Activated T-cell treated with anti-CD3 and anti-CD28 coated beads, Interleukin-2, amount 50 U/mL, for 48 hours (primary cell): ENCODE results near the gene ICAM2.
A peak's percentile ranks its signal among the peaks of the same experiment; 100 is the strongest.

Experiments
- DNase-seq, 2 experiments: peaks; one replicate each; pipeline ENCODE4 v3.0.0-alpha.2; 2020

The ICAM2 gene

GRCh38 chr17:64042700-64043485, 22.5 kb upstream of the ICAM2 start:
- no peak for DNase-seq

GRCh38 chr17:64041912-64042311, 21.5 kb upstream of the ICAM2 start:
- DNase-seq, result no peak

- no peak for DNase-seq
Measured at GRCh38 chr17:64040206-64040605, 19.8 kb upstream of the ICAM2 start.

- DNase-seq, result no peak
Measured at GRCh38 chr17:64039106-64039400, 18.6 kb upstream of the ICAM2 start.

- no peak for DNase-seq
Measured at GRCh38 chr17:64038331-64039105, 18.1 kb upstream of the ICAM2 start.

GRCh38 chr17:64037802-64038201, 17.4 kb upstream of the ICAM2 start:
- no peak for DNase-seq

- DNase-seq, result no peak
Measured at GRCh38 chr17:64037180-64037579, 16.7 kb upstream of the ICAM2 start.

- no peak for DNase-seq
Measured at GRCh38 chr17:64036198-64036922, 15.9 kb upstream of the ICAM2 start.

GRCh38 chr17:64032081-64032480, 11.6 kb upstream of the ICAM2 start:
- DNase-seq, result no peak

- peak; percentile 73 to 79 for DNase-seq
Measured at GRCh38 chr17:64028874-64029464, 8.5 kb upstream of the ICAM2 start.

- DNase-seq, result peak; percentile 89 to 91
Measured at GRCh38 chr17:64025732-64026294, 5.4 kb upstream of the ICAM2 start.

- DNase-seq, result peak; percentile 67 to 71
Measured at GRCh38 chr17:64024781-64025731, 4.6 kb upstream of the ICAM2 start.

- no peak for DNase-seq
Measured at GRCh38 chr17:64024215-64024654, 3.8 kb upstream of the ICAM2 start.

GRCh38 chr17:64022611-64023063, 2.2 kb upstream of the ICAM2 start:
- DNase-seq, result peak; percentile 36 to 43

- DNase-seq, result peak; percentile 23 to 24
Measured at GRCh38 chr17:64019551-64019961, 877 bp downstream of the ICAM2 start.

- no peak for DNase-seq
Measured at GRCh38 chr17:64017381-64017980, 3.0 kb downstream of the ICAM2 start.

- DNase-seq, result no peak
Measured at GRCh38 chr17:64016974-64017373, 3.5 kb downstream of the ICAM2 start.

- DNase-seq, result peak in 1 of 2 experiments; percentile 22
Measured at GRCh38 chr17:64016231-64016784, 4.1 kb downstream of the ICAM2 start.

GRCh38 chr17:64015447-64015846, 5.0 kb downstream of the ICAM2 start:
- peak in 1 of 2 experiments; percentile 15 for DNase-seq

GRCh38 chr17:64009571-64010402, 10.6 kb downstream of the ICAM2 start:
- peak in 1 of 2 experiments; percentile 14 for DNase-seq
